Thyroid gland (tissue), 4 donors: ENCODE results near the gene CHL1.

Experiments
- CTCF ChIP-seq, 6 experiments: fragments of 200-600 bp in 3 of 6; fragments of 450-650 bp in 3 of 6; sonication (generic) in 3 of 6; IDR thresholded peaks; one replicate each; pipeline ENCODE4 v1.5.1; 2016 to 2019; ENCODE audit warnings: antibody characterized with exemption in 6 of 6, mild to moderate bottlenecking in 2 of 6, inconsistent platforms in 1 of 6, moderate library complexity in 1 of 6
- POLR2A ChIP-seq, 2 donors: fragments of 450-650 bp; IDR thresholded peaks; one replicate each; pipeline ENCODE4 v1.6.1; 2017; ENCODE audit warnings: antibody characterized with exemption in 2 of 2, mild to moderate bottlenecking in 2 of 2, moderate library complexity in 1 of 2

GRCh38 chr3:356952-357351, 160.4 kb downstream of the CHL1 start:
- TF ChIP-seq POLR2A (IDR thresholded peaks at IDR 0.05) (no peak), CTCF (IDR thresholded peaks at IDR 0.05) (no peak)
